Muscle of arm (tissue), 12 donors: Measurements from ENCODE around the gene B4GALT5. TPM values are rescaled to one million over a fixed set of nuclear protein-coding genes. Genes with fewer than 3 reads are reported as not detected.
"Not testable (repeated sequence)": the region's sequence is repeated elsewhere in the genome, so short reads cannot be mapped to it uniquely, and the experiment has no call there.

Experiments
- DNase-seq: peaks from one replicate; pipeline ENCODE4 v3.0.0-alpha.2; 2013
- polyA plus RNA-seq, 12 donors: library from polyadenylated mRNA; unstranded; fragments of 120-200 nt; gene quantifications; one replicate each; pipeline ENCODE4 v1.2.1, GENCODE V29; 2013; ENCODE audit not compliant: insufficient read length in 12 of 12

B4GALT5 gene
- polyA plus RNA-seq, 12 donors, result 30.5 to 148 (median 36.2) TPM

- no peak for DNase-seq
Observed at GRCh38 chr20:49684335-49684997, 29.2 kb downstream of the B4GALT5 start.

GRCh38 chr20:49682798-49683197 is 30.9 kb downstream of the B4GALT5 start:
- DNase-seq, result no peak

- no peak for DNase-seq
Observed at GRCh38 chr20:49682278-49682677, 31.4 kb downstream of the B4GALT5 start.

- no peak for DNase-seq
Observed at GRCh38 chr20:49681850-49682216, 31.8 kb downstream of the B4GALT5 start.

- DNase-seq, result no peak
Observed at GRCh38 chr20:49680484-49680883, 33.2 kb downstream of the B4GALT5 start.

GRCh38 chr20:49679634-49680033 is 34.0 kb downstream of the B4GALT5 start:
- no peak for DNase-seq

GRCh38 chr20:49677777-49678758 is 35.6 kb downstream of the B4GALT5 start:
- no peak for DNase-seq

- DNase-seq, result no peak
Observed at GRCh38 chr20:49676581-49677291, 36.9 kb downstream of the B4GALT5 start.

- DNase-seq, result no peak
Observed at GRCh38 chr20:49675368-49676151, 38.1 kb downstream of the B4GALT5 start.

- DNase-seq, result no peak
Observed at GRCh38 chr20:49674383-49675352, 39.0 kb downstream of the B4GALT5 start.

- no peak for DNase-seq
Observed at GRCh38 chr20:49672096-49672664, 41.5 kb downstream of the B4GALT5 start.

GRCh38 chr20:49671433-49671832 is 42.2 kb downstream of the B4GALT5 start:
- no peak for DNase-seq

- no peak for DNase-seq
Observed at GRCh38 chr20:49669601-49670189, 44.0 kb downstream of the B4GALT5 start.

GRCh38 chr20:49668878-49669195 is 44.8 kb downstream of the B4GALT5 start:
- not testable (repeated sequence) for DNase-seq

- no peak for DNase-seq
Observed at GRCh38 chr20:49668181-49668877, 45.3 kb downstream of the B4GALT5 start.

- no peak for DNase-seq
Observed at GRCh38 chr20:49666911-49667310, 46.8 kb downstream of the B4GALT5 start.

- no peak for DNase-seq
Observed at GRCh38 chr20:49665796-49666195, 47.9 kb downstream of the B4GALT5 start.

- no peak for DNase-seq
Observed at GRCh38 chr20:49664612-49665313, 48.9 kb downstream of the B4GALT5 start.
